Stimulated activated naive CD8-positive, alpha-beta T cell treated with anti-CD3 and anti-CD28 coated beads, Interleukin-15, Interleukin-2, amounts not matched to agents 100 ng/mL and 50 ng/mL, for 24 hours (primary cell): ENCODE data around the gene AKAP5.
"Not testable (repeated sequence)": the region's sequence is repeated elsewhere in the genome, so short reads cannot be mapped to it uniquely, and the experiment has no call there.

Source experiments
- H3K27ac Mint-ChIP-seq: one replicate; pipeline ENCODE4 v1.8.0; 2021; ENCODE audit warnings: mild to moderate bottlenecking, mixed read lengths
- H3K27me3 Mint-ChIP-seq: one replicate; pipeline ENCODE4 v1.8.0; 2021; ENCODE audit warnings: mixed read lengths
- H3K36me3 Mint-ChIP-seq: one replicate; pipeline ENCODE4 v1.8.0; 2021; ENCODE audit warnings: low read depth, mixed read lengths
- H3K4me1 Mint-ChIP-seq: one replicate; pipeline ENCODE4 v1.8.0; 2021; ENCODE audit warnings: low read depth, mixed read lengths
- H3K4me3 Mint-ChIP-seq: one replicate; pipeline ENCODE4 v1.8.0; 2021; ENCODE audit warnings: mild to moderate bottlenecking, mixed read lengths
- H3K9me3 Mint-ChIP-seq: one replicate; pipeline ENCODE4 v1.8.0; 2021; ENCODE audit warnings: mixed read lengths

Gene AKAP5

DNA sequence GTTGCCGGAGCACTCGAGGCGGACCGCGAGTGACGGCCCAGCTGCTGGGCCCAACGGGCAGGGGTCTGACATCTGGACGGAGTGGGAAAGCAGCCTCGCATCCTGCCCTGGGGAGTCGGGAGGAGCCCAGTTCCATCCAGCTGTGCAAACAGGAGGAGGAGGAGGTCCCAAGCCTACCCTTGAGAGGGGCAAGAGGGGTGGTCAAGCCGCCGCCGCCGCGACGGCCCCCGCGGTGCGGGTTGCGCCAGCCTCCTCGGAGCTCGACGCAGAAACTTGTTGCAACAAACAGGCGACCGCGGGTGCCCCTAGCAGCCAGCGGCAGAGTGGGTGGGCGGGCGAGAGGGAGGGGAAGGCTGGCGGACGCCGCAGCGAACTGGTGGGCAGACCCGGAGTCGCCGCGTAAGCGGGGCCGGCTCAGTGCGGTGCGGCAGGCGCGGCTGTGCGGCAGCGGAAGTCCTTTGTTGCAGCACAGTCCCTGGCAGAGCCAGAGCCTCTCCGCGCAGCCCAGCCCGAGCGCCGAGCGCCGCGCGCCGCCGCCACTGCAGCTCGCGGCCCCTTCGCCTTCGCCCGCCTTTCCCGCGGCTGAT is 39.1 kb downstream of the AKAP5 start, which contains the start of gene ZBTB1:
TSS of gene ZBTB1 (plus strand) at position 461 of the 587 bp plus-strand sequence. CDS start 16,735 bp downstream, outside the sequence.
- Mint-ChIP-seq H3K4me1 (peaks cover 76% of the 10 kb centered on the region), H3K27me3 (no peaks in the 10 kb centered on the region), H3K27ac (peak within 1 kb of the TSS; percentile 100), H3K4me3 (peak within 1 kb of the TSS; percentile 98), H3K9me3 (no peaks in the 10 kb centered on the region), H3K36me3 (peaks cover 33% of the 10 kb centered on the region)

DNA sequence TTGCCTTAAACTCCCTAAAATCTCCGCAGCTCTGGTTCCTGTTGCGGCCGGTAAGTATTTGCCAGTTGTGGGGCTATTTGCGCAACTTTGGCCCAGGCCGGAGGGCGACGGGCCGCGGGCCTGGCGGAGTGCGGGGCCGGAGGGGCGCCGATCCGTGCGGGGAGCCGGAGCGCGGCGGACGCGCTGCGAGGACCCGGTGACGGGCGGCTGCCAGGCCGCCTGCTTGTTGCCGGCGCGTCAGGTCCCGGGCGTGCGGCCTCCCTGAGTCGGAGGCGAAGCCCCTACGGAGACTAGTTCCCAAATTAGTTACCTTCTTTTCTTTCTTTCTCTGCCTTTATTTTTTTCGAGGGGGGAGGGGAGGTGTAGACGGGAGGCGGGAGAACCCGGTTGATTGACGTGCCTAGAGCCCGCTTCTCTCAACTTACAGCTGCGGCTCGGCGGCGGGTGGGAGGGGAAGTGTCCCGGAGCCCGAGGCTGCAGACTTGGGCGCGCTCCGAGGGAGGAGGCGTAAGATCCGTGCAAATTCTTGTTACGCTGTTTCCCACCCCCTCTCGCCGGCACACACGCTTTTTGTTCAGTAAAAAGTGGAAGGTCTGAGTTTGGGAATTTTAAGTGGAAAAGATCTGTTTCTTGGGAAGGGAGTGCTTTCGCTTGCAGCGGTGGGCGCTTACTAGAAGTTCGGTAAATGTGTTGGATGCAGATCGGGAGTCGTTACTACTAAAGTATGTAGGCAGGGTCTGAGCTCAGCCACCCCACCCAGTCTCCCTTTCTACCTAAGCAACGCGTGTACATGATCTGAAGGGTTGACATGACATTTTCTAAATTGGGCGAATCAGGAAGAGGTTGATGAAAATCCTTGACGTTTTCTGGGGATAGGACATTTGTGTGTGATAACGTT is 39.8 kb downstream of the AKAP5 start:
- peaks cover 76% of the 10 kb centered on the region for H3K4me1 Mint-ChIP-seq
- no peaks in the 10 kb centered on the region for H3K9me3 Mint-ChIP-seq
- H3K36me3 Mint-ChIP-seq, result peaks cover 26% of the 10 kb centered on the region
- H3K27me3 Mint-ChIP-seq, result no peaks in the 10 kb centered on the region
- peak overlapping the region; percentile 98 for H3K4me3 Mint-ChIP-seq
- peak overlapping the region; percentile 100 for H3K27ac Mint-ChIP-seq

DNA sequence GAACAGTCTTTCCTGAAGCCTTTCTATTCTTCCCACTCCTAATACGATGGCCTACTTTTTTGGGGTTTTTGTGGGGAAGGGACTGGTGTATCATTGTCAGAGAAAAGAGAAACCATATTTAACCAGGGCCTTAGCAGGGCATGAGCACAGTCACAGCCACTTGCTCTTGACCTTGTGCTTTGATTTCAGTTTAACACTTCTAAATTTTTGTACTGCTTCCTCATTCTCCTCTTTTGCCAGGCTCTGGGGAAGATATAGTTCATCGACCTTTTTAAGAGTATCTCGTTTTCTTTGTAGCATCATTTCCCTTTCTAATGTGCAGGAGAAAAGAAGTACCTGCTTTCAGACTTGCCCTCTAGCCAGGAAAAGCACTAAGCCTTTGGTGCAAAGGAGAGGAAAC is 41.4 kb downstream of the AKAP5 start:
- H3K36me3 Mint-ChIP-seq, result peaks cover 31% of the 10 kb centered on the region
- no peaks in the 10 kb centered on the region for H3K27me3 Mint-ChIP-seq
- peak overlapping the region; percentile 98 for H3K4me3 Mint-ChIP-seq
- peak overlapping the region; percentile 95 for H3K27ac Mint-ChIP-seq
- peaks cover 76% of the 10 kb centered on the region for H3K4me1 Mint-ChIP-seq
- H3K9me3 Mint-ChIP-seq, result no peaks in the 10 kb centered on the region

GRCh38 chr14:64507376-64508156 is 42.3 kb downstream of the AKAP5 start:
- H3K4me3 Mint-ChIP-seq, result peak overlapping the region; percentile 98
- no peaks in the 10 kb centered on the region for H3K27me3 Mint-ChIP-seq
- peaks cover 25% of the 10 kb centered on the region for H3K36me3 Mint-ChIP-seq
- no peaks in the 10 kb centered on the region for H3K9me3 Mint-ChIP-seq
- peak overlapping the region; percentile 95 for H3K27ac Mint-ChIP-seq
- H3K4me1 Mint-ChIP-seq, result peaks cover 74% of the 10 kb centered on the region

DNA sequence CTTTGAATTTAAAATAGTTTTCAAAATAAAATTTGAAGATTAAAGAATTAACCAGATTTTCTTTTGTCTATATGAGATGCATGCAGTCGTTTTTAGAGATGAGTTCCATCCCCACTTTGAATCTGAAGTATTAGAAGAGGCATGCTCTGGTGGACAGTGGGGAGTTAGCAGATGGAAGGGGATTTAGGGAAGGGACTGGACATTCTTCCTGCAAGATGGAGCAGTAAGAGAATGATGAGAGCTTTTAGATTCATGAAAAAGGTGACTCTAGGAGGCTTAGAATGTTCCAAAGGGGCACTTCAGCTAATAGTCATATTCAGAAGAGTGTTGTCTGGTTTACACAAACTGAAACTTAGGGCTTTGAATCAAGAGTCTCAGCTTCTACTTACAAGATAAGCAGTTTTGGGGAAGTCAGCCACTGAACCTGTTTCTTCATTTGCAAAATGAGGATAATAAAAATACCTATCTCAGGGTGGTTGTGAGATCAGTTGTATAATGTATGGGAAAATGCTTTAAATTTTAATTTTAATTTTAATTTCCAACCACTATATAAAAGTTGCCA is 43.0 kb downstream of the AKAP5 start:
- no peaks in the 10 kb centered on the region for H3K9me3 Mint-ChIP-seq
- peaks cover 77% of the 10 kb centered on the region for H3K4me1 Mint-ChIP-seq
- H3K27me3 Mint-ChIP-seq, result no peaks in the 10 kb centered on the region
- H3K27ac Mint-ChIP-seq, result peak overlapping the region; percentile 95
- peaks cover 20% of the 10 kb centered on the region for H3K36me3 Mint-ChIP-seq
- H3K4me3 Mint-ChIP-seq, result peak overlapping the region; percentile 98

GRCh38 chr14:64509036-64509435 is 43.7 kb downstream of the AKAP5 start:
- H3K9me3 Mint-ChIP-seq, result no peaks in the 10 kb centered on the region
- H3K36me3 Mint-ChIP-seq, result peaks cover 23% of the 10 kb centered on the region
- H3K27me3 Mint-ChIP-seq, result no peaks in the 10 kb centered on the region
- peak overlapping the region; percentile 95 for H3K27ac Mint-ChIP-seq
- peaks cover 81% of the 10 kb centered on the region for H3K4me1 Mint-ChIP-seq
- no peak overlapping the region for H3K4me3 Mint-ChIP-seq

DNA sequence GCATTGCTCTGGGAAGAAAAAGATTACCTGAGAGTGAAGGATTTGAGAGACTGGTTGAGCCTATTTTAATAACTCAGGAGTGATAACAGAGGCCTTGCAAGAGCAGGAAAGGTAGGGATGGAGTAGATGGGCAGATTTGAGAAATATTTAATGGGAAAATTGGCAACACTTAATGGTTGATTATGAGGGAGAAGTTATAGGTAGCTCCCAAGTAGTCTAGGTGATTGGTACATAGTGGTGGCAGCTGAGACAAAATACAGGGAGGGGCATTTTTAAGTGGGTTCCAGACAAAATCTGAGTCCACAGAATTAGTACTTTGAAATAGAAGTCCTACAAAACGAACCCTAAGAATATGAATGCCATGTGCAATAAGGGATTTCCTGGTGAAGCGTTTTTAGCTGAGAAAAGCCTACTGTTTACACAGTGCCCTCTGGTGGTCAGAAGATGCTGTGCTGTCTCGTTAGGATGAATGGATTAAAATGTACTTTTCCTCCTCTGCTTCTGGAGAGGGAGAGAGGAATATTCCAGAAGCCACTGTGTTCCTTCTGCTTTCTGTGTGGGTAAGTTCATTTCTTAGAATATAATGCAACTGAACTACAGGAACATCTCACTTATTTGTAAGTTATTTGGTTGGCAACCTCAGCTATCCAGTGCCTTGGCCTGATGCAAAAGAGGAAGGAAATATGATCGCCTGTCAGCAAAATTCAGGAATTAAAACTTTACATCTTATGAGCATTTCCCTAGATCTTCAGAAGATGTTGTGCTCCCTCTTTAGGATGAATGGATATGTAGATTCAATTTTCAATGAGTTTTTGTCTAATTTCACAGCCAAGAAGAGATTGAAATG is 45.7 kb downstream of the AKAP5 start:
- H3K4me3 Mint-ChIP-seq, result peak overlapping the region; percentile 45
- H3K27ac Mint-ChIP-seq, result peak overlapping the region; percentile 78
- no peaks in the 10 kb centered on the region for H3K9me3 Mint-ChIP-seq
- H3K4me1 Mint-ChIP-seq, result peaks cover 84% of the 10 kb centered on the region
- peaks cover 13% of the 10 kb centered on the region for H3K36me3 Mint-ChIP-seq
- H3K27me3 Mint-ChIP-seq, result no peaks in the 10 kb centered on the region

DNA sequence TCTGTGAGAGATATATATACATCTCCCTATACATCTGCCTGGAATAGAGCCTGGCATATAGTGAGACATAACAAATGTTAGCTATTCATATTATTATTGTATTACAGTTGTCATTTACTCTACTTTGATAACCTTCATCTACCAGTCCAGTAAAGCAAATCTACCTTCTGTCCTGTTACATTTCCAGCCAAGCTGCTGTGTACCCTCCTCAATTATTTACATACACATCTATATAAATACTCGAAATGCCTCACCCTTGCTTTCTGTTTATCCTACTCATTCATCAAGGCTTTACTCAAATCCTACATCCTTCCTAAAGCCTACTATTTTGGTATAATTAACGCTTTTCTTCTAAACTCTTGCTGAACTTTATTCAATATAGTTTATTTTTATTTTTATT is 48.0 kb downstream of the AKAP5 start:
- Mint-ChIP-seq H3K4me3 (no peak overlapping the region), H3K4me1 (peaks cover 81% of the 10 kb centered on the region), H3K27me3 (no peaks in the 10 kb centered on the region), H3K27ac (no peak overlapping the region), H3K9me3 (no peaks in the 10 kb centered on the region), H3K36me3 (peaks cover 9% of the 10 kb centered on the region)

DNA sequence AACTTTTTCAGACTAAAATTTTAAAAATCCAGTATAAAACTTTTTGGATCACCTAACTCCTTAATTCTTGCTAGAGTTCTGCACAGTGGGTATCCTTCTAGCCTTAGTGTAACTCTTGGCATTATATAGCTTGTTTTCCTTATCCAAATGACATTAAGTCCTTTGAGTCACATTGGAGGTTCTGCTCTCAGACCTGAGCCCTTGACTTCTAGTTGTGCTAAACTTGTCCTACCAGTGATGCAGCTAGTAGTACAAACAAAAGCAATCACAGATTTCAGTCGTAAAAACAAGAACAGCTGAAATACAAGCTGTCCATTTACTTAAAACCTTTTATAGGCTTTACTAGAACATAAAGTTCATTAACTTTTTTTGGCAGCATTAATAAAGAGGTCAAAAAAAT is 49.8 kb downstream of the AKAP5 start:
- no peaks in the 10 kb centered on the region for H3K27me3 Mint-ChIP-seq
- no peak overlapping the region for H3K27ac Mint-ChIP-seq
- H3K4me1 Mint-ChIP-seq, result peaks cover 64% of the 10 kb centered on the region
- no peaks in the 10 kb centered on the region for H3K9me3 Mint-ChIP-seq
- peaks cover 9% of the 10 kb centered on the region for H3K36me3 Mint-ChIP-seq
- H3K4me3 Mint-ChIP-seq, result no peak overlapping the region

DNA sequence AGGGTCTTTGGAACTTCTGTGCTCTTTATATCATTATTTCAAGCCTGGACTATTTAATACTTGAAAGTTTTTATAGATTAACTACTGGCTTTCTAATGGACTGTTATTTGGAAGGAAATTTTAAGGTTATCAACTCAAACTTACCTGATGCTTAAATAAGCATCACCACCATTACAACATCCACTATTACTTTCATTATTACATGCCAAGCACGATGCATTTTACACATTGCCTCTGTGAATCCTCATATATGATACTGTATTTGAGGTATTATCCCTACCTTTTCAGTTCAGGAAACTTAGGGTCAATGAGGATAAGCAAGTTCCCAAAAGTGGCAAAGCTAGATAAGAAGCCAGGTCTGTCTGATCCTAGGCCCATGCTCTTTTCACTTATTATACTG is 51.7 kb downstream of the AKAP5 start:
- no peak overlapping the region for H3K4me3 Mint-ChIP-seq
- H3K9me3 Mint-ChIP-seq, result no peaks in the 10 kb centered on the region
- peaks cover 46% of the 10 kb centered on the region for H3K4me1 Mint-ChIP-seq
- no peak overlapping the region for H3K27ac Mint-ChIP-seq
- H3K27me3 Mint-ChIP-seq, result no peaks in the 10 kb centered on the region
- peaks cover 4% of the 10 kb centered on the region for H3K36me3 Mint-ChIP-seq

DNA sequence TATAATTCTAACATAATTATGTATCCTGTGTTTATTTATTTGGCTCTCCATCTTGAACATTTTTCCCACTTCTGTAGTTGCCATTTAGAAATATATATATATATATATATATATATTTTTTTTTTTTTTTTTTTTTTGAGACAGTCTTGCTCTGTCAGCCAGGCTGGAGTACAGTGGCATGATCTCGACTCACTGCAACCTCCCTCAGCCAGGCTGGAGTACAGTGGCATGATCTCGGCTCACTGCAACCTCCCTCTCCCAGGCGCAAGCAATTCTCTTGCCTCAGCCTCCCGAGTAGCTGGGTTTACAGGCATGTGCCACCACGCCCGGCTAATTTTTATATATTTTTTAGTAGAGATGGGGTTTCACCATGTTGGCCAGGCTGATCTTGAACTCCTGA is 52.4 kb downstream of the AKAP5 start:
- H3K27ac Mint-ChIP-seq, H3K36me3 Mint-ChIP-seq, H3K4me3 Mint-ChIP-seq, H3K9me3 Mint-ChIP-seq, H3K27me3 Mint-ChIP-seq: not testable (repeated sequence)
- peaks cover 40% of the 10 kb centered on the region for H3K4me1 Mint-ChIP-seq

DNA sequence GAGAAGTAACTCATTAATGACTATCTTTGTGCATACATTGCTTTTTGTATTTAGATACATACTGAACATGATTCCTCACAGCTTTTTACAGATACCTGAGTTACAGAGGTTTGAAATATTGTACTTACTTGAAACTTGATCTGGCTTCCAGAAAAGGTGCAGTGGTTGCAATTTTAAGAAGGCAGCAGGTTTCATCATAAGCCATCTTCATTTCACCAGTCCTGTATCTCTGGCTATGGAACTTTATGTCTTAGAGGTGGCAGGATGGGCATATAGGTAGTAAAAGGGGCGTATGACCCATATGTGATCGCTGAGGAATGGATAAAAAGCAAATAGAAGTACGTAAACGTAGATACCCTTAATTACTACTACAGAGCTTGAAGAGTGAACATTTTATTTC is 52.9 kb downstream of the AKAP5 start:
- H3K9me3 Mint-ChIP-seq, result no peaks in the 10 kb centered on the region
- no peak overlapping the region for H3K27ac Mint-ChIP-seq
- H3K4me1 Mint-ChIP-seq, result peaks cover 36% of the 10 kb centered on the region
- H3K36me3 Mint-ChIP-seq, result peaks cover 4% of the 10 kb centered on the region
- H3K27me3 Mint-ChIP-seq, result no peaks in the 10 kb centered on the region
- H3K4me3 Mint-ChIP-seq, result no peak overlapping the region

DNA sequence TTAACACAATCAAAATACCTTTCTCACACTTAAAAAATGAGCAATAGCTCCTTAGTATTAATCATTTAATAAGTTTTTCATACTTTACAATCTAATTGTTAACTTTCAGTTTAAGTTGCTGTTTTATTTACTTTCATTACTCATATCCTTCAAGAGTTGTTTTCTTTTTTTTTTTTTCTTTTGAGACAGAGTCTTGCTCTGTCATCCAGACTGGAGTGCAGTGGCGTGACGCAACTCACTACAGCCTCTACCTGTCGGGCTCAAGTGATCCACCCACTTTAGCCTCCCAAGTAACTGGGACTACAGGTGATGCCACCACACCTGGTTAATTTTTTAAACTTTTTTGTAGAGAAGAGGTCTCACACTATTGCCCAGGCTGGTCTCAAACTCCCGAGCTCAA is 55.4 kb downstream of the AKAP5 start:
- Mint-ChIP-seq H3K27ac (no peak overlapping the region), H3K4me3 (no peak overlapping the region), H3K4me1 (peaks cover 20% of the 10 kb centered on the region), H3K27me3 (no peaks in the 10 kb centered on the region), H3K36me3 (peaks cover 7% of the 10 kb centered on the region), H3K9me3 (no peaks in the 10 kb centered on the region)
